Neural progenitor cell (in vitro differentiated cells): ENCODE data around the gene OPRL1. TPM values are rescaled to one million over a fixed set of nuclear protein-coding genes. Genes with fewer than 3 reads are reported as not detected.
A peak's percentile ranks its signal among the peaks of the same experiment; 100 is the strongest.

Experiments
- DNase-seq: peaks from one replicate; pipeline ENCODE4 v3.0.0-alpha.2; 2016; ENCODE audit warnings: low spot score
- H2AFZ ChIP-seq: fragments of 200-600 bp; sonication (generic); replicated peaks from 2 replicates; pipeline ENCODE4 v1.6.1; 2016; ENCODE audit warnings: antibody characterized with exemption
- H3F3A ChIP-seq: fragments of 200-600 bp; sonication (generic); 2 replicates; pipeline ENCODE4 v1.6.1; 2016; ENCODE audit warnings: antibody characterized with exemption, low read depth
- H3K27ac ChIP-seq: fragments of 200-600 bp; sonication (generic); 2 replicates; pipeline ENCODE4 v1.5.1; 2016; ENCODE audit warnings: mild to moderate bottlenecking
- H3K27me3 ChIP-seq: fragments of 200-600 bp; sonication (generic); 2 replicates; pipeline ENCODE4 v1.6.1; 2016; ENCODE audit warnings: mild to moderate bottlenecking, moderate library complexity
- H3K36me3 ChIP-seq: fragments of 200-600 bp; sonication (generic); 2 replicates; pipeline ENCODE4 v1.5.1; 2016
- H3K4me1 ChIP-seq: fragments of 200-600 bp; sonication (generic); 2 replicates; pipeline ENCODE4 v1.6.1; 2016; ENCODE audit warnings: mixed run types
- H3K4me2 ChIP-seq: fragments of 200-600 bp; sonication (generic); 2 replicates; pipeline ENCODE4 v1.6.1; 2016
- H3K4me3 ChIP-seq: fragments of 200-600 bp; sonication (generic); 2 replicates; pipeline ENCODE4 v1.5.1; 2016
- H3K79me2 ChIP-seq: fragments of 200-600 bp; sonication (generic); 2 replicates; pipeline ENCODE4 v1.6.1; 2016; ENCODE audit warnings: low read depth
- H3K9ac ChIP-seq: fragments of 200-600 bp; sonication (generic); 2 replicates; pipeline ENCODE4 v1.6.1; 2016
- H3K9me3 ChIP-seq: fragments of 200-600 bp; sonication (generic); 2 replicates; pipeline ENCODE4 v1.5.1; 2016; ENCODE audit warnings: low read depth
- H4K20me1 ChIP-seq: fragments of 200-600 bp; sonication (generic); 2 replicates; pipeline ENCODE4 v1.6.1; 2016; ENCODE audit warnings: low read depth
- H3K27ac Mint-ChIP-seq: 3 replicates; pipeline ENCODE4 v1.8.0; 2021; ENCODE audit warnings: mixed read lengths
- H3K27me3 Mint-ChIP-seq: 2 replicates; pipeline ENCODE4 v1.8.0; 2022; ENCODE audit warnings: low read depth, mild to moderate bottlenecking, inconsistent platforms, moderate library complexity, mixed read lengths; ENCODE audit not compliant: insufficient read depth
- H3K36me3 Mint-ChIP-seq: 3 replicates; pipeline ENCODE4 v1.8.0; 2021; ENCODE audit warnings: mixed read lengths
- H3K4me1 Mint-ChIP-seq: 3 replicates; pipeline ENCODE4 v1.8.0; 2021; ENCODE audit warnings: mixed read lengths
- H3K4me3 Mint-ChIP-seq: 3 replicates; pipeline ENCODE4 v1.8.0; 2021; ENCODE audit warnings: mild to moderate bottlenecking, moderate library complexity, mixed read lengths
- H3K9me3 Mint-ChIP-seq: 3 replicates; pipeline ENCODE4 v1.8.0; 2020; ENCODE audit warnings: mixed read lengths
- EZH2 ChIP-seq: fragments of 200-600 bp; sonication (generic); IDR thresholded peaks from 2 replicates; pipeline ENCODE4 v1.6.1; 2017; ENCODE audit warnings: antibody characterized with exemption, mild to moderate bottlenecking, moderate library complexity
- EZH2phosphoT487 ChIP-seq: fragments of 200-600 bp; sonication (generic); IDR thresholded peaks from 2 replicates; pipeline ENCODE4 v1.6.1; 2017; ENCODE audit warnings: antibody characterized with exemption
- total RNA-seq: library from RNA; depleted of rRNA; stranded (reverse); fragments of >200 nt; gene quantifications from 2 replicates; pipeline ENCODE4 v1.2.3, GENCODE V29; 2015; ENCODE audit warnings: low replicate concordance
- TF ChIP-seq, protein P1 (sequence below): fragments of 200-600 bp; sonication (generic); IDR thresholded peaks from 2 replicates; pipeline ENCODE4 v1.5.1; 2017; ENCODE audit warnings: antibody characterized with exemption, mild to moderate bottlenecking

OPRL1 gene
- total RNA-seq, 1 donor from 2014 or later, result 1.3 TPM

DNA sequence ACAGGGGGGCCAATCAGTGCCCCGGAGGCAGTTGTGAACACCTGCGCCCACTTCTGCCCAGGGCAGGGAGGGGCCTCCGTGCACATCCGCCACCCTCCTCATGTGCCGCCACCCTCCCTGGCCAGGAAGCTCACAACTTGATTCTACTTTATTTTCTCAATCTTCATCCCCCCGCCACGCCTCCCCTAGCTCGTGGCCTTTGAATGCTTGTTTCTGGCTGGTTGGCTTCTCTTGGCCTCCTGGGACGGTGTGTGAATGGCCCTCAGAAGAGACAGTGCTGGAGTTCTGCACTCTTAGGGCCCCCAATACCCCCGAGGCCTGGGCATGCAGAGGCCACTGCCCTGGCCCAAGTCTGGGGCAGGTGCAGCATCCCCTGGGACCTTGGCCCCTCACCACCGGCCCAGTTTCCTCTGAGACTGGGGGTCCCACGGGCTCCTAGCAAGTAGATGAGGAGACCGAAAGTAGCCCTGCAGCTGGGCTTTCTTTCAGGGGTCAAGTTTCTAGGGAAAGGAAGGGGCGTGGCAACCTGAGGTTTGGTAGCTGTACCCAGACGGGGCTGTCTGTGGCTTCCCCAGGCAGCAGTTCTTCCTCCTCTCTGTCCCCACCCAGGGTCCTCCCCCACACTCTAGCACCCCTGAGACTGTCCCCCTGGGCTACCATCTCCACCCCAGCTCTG is 1.9 kb upstream of the OPRL1 start:
- H3K4me1 ChIP-seq, result peaks cover 13% of the 10 kb centered on the region
- H3K4me2 ChIP-seq, result peak overlapping the region; percentile 99
- Mint-ChIP-seq H3K4me3 (no peak overlapping the region), H3K4me1 (peaks cover 30% of the 10 kb centered on the region), H3K36me3 (no peaks in the 10 kb centered on the region), H3K27ac (no peak overlapping the region), H3K27me3 (peaks cover 2% of the 10 kb centered on the region), H3K9me3 (no peaks in the 10 kb centered on the region)
- no peak overlapping the region for H2AFZ ChIP-seq
- no peak for TF ChIP-seq EZH2phosphoT487
- TF ChIP-seq EZH2, result no peak
- TF ChIP-seq, protein P1, sequence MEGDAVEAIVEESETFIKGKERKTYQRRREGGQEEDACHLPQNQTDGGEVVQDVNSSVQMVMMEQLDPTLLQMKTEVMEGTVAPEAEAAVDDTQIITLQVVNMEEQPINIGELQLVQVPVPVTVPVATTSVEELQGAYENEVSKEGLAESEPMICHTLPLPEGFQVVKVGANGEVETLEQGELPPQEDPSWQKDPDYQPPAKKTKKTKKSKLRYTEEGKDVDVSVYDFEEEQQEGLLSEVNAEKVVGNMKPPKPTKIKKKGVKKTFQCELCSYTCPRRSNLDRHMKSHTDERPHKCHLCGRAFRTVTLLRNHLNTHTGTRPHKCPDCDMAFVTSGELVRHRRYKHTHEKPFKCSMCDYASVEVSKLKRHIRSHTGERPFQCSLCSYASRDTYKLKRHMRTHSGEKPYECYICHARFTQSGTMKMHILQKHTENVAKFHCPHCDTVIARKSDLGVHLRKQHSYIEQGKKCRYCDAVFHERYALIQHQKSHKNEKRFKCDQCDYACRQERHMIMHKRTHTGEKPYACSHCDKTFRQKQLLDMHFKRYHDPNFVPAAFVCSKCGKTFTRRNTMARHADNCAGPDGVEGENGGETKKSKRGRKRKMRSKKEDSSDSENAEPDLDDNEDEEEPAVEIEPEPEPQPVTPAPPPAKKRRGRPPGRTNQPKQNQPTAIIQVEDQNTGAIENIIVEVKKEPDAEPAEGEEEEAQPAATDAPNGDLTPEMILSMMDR, result no peak
- no peak overlapping the region for H3K4me3 ChIP-seq
- H3F3A ChIP-seq, result peaks cover 43% of the 10 kb centered on the region
- no peaks in the 10 kb centered on the region for H3K79me2 ChIP-seq
- no peak overlapping the region for H3K9ac ChIP-seq
- H3K27me3 ChIP-seq, result peaks cover 39% of the 10 kb centered on the region
- no peaks in the 10 kb centered on the region for H3K9me3 ChIP-seq
- no peaks in the 10 kb centered on the region for H3K36me3 ChIP-seq
- H3K27ac ChIP-seq, result no peak overlapping the region
- H4K20me1 ChIP-seq, result peaks cover 17% of the 10 kb centered on the region
- no peak for DNase-seq

DNA sequence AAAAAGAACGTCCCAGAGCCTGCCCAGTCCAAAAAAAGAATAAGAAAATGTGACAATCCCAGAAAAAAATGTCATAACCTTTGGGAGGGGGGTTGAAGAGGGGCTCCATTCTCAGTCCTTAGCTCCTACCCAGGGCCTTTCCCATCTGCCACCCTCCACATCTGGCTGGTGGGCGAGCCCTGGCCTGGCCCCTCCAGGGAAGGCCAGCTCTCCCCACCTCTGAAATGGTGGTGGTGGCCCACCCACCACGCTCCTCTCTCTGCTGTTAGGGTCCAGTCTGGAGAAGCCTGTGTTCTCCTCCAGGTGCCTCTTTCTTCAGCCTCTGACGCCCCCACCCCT is 979 bp upstream of the OPRL1 start:
- no peak overlapping the region for H3K27ac ChIP-seq
- no peaks in the 10 kb centered on the region for H3K9me3 ChIP-seq
- peaks cover 32% of the 10 kb centered on the region for H3K4me1 Mint-ChIP-seq
- peaks cover 48% of the 10 kb centered on the region for H3F3A ChIP-seq
- no peak overlapping the region for H3K27ac Mint-ChIP-seq
- H3K4me2 ChIP-seq, result peak overlapping the region; percentile 99
- no peak for DNase-seq
- H3K4me3 ChIP-seq, result peak overlapping the region; percentile 77
- peaks cover 2% of the 10 kb centered on the region for H3K27me3 Mint-ChIP-seq
- no peak overlapping the region for H2AFZ ChIP-seq
- H3K27me3 ChIP-seq, result peaks cover 48% of the 10 kb centered on the region
- H3K9ac ChIP-seq, result no peak overlapping the region
- no peaks in the 10 kb centered on the region for H3K9me3 Mint-ChIP-seq
- peaks cover 17% of the 10 kb centered on the region for H3K4me1 ChIP-seq
- no peaks in the 10 kb centered on the region for H3K36me3 Mint-ChIP-seq
- peak overlapping the region; percentile 81 for H3K4me3 Mint-ChIP-seq
- H4K20me1 ChIP-seq, result peaks cover 19% of the 10 kb centered on the region
- no peaks in the 10 kb centered on the region for H3K79me2 ChIP-seq
- TF ChIP-seq, protein P1, result no peak
- no peak for TF ChIP-seq EZH2
- TF ChIP-seq EZH2phosphoT487, result no peak
- H3K36me3 ChIP-seq, result no peaks in the 10 kb centered on the region

DNA sequence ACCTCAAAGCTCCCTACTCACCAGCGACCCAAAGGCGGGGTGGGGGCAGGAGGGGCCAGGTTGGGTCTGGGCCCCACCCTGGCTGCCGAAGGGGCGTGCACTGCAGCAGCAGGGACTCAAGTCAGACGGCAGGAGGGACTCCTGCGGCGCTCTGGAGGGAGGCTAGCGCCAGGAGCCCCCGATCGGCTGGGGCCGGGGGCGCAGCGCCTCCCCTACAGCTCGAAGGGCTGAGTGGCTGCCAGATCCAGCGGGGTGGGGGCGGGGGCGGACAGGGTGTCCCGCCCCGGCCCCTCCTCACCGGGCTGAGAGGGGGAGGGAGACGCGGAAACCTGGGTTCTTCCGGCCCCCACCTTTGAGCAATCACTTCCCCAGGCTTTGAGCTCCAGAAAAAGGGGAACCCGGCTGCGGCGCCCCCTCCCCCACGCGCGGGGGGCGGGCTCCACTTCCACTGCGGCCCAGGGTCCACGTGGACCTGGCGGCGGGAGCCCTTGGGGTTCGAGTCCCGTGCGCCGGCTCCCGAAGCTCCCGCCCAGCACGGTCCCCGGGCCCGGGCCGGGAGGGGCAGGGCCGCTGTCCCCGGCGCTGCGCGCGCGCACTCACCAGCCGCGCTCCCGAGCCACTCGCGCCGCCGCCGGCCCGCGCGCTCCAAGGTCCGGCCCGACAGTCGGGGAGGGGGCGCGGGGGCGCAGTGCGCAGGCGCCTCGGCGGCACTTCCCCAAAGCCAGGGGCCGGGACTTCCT is 439 bp upstream of the OPRL1 start, which contains the start of gene RGS19:
Gene RGS19, minus strand, starts transcription at position 246 of the 740 bp plus-strand sequence. CDS start 2,632 bp downstream, outside the sequence.
- H3K4me1 Mint-ChIP-seq, result peaks cover 36% of the 10 kb centered on the region
- no peaks in the 10 kb centered on the region for H3K9me3 Mint-ChIP-seq
- Histone ChIP-seq H3K4me1 (peaks cover 22% of the 10 kb centered on the region), H3F3A (peaks cover 53% of the 10 kb centered on the region), H3K9me3 (no peaks in the 10 kb centered on the region), H3K27ac (no peak within 1 kb of the TSS), H3K4me2 (peak within 1 kb of the TSS; percentile 99), H3K79me2 (no peaks in the 10 kb centered on the region), H4K20me1 (peaks cover 19% of the 10 kb centered on the region), H3K27me3 (peaks cover 53% of the 10 kb centered on the region), H3K36me3 (no peaks in the 10 kb centered on the region), H2AFZ (peak within 1 kb of the TSS; percentile 82), H3K4me3 (peak within 1 kb of the TSS; percentile 77), H3K9ac (peak within 1 kb of the TSS; percentile 28)
- peak within 1 kb of the TSS; percentile 86 for H3K4me3 Mint-ChIP-seq
- TF ChIP-seq EZH2, result peak; percentile 39
- TF ChIP-seq, protein P1, result no peak
- peaks cover 5% of the 10 kb centered on the region for H3K27me3 Mint-ChIP-seq
- no peaks in the 10 kb centered on the region for H3K36me3 Mint-ChIP-seq
- H3K27ac Mint-ChIP-seq, result no peak within 1 kb of the TSS
- peak; percentile 92 for DNase-seq
